Stimulated activated CD8-positive, alpha-beta memory T cell treated with anti-CD3 and anti-CD28 coated beads, Interleukin-4, amount 100 ng/mL, for 1 hour (primary cell): Measurements from ENCODE around the gene NBEA.

Experiments
- DNase-seq, 2 donors: peaks; one replicate each; pipeline ENCODE4 v3.0.0-alpha.2; 2020; ENCODE audit warnings: low read depth in 2 of 2, low spot score in 1 of 2

Gene NBEA

DNA sequence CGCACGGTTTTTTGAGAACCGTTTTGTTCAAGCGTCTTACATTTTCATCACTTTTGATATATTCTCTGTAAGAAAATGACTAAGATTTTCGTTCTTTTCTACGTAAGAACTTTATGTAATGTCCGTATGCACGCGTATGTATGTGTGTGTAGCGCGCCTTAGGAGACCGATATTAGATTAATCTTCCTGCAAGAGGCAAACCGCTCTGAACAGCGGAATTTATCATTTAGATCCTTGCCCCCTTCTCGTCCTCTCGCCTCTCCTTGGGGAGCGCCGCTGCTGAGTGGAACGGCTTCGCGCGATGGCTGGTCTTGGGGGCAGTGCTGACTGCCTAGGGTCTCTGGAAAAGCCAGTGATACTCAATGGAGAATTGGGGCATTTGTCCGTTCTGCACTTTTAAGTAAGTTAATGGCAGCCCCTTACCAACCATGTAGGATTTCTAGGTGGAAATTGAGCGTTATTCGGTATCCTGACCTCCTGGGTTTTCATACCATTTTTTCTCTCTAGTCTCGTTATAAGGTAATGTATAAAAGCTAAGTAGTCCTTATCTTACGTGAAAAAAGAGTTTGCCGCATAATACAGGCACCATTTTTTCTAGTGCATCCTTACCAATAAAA lies 529.7 kb downstream of the NBEA start:
- no peak for DNase-seq

DNA sequence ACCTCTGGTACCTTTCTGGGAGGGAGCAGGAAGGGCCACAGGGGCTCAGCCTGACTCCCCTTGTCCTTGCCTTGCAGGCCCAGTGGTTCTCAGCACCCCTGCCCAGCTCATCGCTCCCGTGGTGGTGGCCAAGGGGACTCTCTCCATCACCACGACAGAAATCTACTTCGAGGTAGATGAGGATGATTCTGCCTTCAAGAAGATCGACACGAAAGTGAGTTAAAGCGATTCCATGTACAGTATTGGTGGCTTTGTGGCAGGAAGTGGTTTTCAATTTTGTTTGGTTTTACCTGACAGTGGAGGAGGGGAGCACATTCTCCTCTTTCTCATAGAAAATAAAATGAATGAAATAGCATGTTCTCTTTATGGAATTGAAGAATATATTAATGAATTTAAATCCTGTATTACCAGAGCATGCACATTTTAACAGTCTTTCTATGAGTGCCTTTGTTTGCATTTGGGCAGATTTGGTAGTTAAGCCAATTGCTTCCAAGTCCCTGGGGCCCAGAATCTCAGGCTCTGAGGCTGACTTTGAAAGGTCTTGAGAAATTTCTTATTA lies 530.3 kb downstream of the NBEA start:
- DNase-seq = no peak

DNA sequence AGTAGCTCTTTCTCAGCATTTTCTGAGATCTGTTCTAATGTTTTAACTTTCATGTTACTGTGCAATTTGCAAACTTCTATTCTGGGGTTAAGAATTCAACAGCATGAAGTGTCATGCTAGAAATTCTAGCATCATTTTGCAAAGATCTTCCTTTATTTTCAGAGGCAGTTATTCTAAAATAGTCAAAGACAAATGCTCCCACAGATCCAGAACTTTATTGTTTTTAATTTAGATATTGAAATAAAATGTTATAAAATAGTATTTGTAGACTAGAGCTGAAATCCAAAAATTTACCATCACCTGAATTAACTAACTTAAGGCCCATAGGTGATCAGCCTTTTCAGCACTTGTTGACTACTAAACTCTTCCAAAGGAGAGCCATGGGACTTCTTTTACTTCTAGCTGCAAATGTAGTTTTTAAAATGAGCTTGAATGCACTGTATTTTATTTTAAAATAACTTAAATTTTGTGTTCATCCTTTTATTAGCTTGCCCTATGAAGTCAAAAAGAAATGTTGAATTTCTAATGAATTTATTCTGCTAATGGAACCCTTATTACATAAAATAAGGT lies 531.2 kb downstream of the NBEA start:
- no peak for DNase-seq

DNA sequence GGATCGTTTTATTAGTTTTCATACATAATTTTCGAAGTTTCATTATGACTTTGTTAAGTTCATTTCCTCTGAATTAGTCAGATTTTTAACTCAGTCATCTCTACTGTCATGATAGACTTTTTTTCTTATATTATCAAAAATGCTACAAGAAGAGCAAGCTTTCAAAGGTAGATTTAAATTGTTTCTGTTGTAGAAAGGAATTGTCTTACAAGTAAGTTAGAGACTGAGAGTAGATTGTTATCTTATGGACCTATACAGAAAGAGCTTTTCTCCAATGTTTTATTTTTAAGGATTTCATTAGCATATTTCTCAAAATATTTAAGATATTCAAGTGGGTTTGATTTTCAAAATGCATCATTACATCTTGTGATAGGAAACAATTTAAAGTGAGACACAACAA lies 531.7 kb downstream of the NBEA start:
- DNase-seq = no peak

DNA sequence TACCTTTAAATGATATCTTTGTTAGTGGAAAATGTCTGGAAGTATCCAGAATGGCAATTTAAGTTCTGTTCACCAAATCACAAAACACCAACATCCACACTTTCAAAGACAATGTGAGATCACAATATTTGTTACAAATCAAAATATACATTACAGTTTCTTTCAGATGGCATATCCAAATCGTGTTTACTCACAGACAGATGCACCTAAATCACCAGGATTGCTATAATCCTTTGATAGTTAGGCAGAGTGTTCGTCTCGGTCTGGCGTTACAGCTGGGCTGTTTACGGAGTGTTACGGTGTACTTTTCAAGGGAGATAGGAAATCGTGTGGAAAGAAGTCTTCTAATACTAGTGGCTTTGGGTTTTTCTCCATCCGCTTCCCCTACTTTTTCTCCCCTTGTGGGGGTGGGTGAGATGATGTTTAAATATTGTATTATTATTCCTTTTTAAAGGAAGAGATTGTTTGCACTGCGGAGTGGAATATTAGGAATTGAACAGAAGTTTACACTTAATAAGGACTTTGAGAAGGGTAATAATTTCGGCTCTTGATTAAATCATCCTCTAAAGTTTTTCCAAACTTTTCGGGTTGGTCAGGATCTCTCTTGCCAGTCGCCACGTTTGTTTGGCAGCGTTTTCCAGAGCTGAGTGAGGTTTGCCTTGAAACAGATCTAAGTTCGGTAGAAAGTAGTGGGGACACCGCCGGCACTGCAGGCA lies 532.6 kb downstream of the NBEA start:
- no peak for DNase-seq

DNA sequence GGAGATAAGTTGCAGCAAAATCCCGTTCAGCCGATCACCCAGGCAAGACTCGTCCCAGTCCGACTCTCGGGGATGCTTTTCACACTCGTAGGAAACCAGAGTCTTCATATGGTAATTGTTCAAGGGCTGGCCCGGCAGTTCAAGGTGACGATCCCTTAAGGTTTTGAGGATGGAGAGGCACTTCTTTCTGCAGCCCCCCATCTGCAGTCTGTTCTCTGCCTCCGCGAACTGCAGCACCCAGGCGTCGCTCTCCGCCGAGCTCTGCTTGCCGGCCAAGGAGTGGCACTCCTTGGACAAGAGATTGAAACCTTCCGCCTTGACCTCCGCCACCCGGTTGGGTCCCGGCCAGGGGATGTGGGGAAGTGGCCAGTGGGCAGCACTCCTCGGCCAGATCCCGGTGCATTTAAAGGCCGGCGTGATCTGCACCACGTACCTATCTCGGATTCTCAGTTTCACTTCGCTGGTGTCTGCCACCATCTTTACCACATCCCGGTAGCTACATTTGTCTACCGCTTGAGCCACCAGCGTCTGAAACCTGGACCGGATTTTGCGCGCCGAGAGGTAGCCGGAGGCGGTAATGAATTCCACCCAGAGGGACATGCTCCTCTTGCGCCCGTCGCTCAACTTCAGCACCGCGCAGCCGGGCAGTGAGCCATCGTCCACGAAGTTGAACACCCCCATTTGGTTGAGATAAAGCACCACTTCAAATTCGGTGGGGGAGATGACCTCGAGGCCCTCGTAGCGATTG lies 533.3 kb downstream of the NBEA start:
- DNase-seq = no peak

DNA sequence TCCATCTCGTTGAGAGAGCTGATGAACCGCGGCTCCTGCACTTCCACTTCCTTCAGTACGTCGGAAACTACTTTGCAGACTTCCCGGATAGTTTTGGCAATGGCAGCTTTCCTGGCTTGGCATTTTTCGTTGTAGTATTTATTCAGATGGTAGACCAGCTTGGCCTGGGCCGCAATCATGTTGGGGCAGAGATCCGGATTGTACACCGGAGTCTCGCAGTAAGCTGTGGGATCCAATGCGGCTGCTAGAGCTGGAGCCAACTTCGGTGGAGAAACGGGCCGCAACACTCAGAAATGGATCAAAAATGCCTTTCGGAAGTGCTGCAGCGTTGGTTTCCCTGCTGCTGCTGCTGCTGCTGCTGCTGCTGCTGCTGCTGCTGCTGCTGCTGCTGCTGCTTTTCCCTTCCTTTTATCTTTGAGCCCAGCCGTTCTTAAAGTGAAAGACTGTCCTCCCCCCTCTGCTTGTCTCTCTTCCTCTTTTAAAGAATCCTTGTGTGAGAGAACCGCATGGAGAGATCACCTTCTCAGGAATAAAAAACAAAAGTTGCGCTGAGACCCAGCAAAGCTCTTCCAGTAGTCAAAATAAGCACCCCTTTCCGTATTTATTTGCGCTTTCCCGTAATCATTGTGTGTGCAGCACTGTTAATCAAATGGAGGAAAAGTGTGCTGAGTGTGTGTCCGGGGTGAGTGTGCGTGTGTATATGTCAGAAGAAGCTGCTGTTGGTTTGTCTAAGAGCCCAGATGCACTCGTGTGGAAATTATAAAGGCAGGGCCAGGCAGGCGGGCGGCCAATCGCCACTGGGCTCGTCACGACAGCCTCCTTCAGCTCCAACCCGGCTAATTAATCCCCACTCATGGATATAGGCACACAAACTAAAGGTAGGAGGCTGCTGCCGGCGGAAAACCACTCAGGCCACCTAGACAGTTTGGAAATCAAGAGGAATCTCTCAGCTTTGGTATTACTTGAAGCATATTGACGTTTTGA lies 534.2 kb downstream of the NBEA start, which contains the start of gene MAB21L1:
Gene MAB21L1, minus strand, starts transcription at position 730 of the 984 bp plus-strand sequence. Its CDS starts 551 bp downstream, at position 179.
- no peak for DNase-seq

DNA sequence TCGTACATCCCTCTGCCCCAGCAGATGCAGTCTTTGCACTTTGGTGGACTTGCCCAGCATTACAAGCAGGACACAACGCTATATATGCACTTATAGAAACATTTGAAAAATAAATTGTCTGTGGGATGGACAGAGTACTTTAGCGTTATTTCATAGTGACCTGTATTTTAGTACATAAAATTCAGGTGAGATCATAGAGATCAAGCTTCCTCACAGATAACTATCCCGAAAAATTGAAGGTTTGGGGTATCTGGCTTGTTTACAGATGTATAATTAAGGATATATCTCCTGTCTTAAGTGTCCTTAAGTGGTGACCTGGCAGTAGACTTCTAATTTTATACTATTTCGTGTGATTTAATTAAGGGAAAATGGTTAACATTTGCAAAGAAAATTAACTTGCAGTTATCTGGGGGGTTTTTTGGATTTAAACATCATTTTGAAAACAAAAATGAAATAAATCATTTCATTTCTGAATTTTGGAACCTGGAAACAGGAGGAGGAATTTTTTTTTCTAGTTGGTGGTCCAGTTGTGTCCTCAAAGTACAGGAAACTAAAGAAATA lies 535.4 kb downstream of the NBEA start:
- DNase-seq = no peak

DNA sequence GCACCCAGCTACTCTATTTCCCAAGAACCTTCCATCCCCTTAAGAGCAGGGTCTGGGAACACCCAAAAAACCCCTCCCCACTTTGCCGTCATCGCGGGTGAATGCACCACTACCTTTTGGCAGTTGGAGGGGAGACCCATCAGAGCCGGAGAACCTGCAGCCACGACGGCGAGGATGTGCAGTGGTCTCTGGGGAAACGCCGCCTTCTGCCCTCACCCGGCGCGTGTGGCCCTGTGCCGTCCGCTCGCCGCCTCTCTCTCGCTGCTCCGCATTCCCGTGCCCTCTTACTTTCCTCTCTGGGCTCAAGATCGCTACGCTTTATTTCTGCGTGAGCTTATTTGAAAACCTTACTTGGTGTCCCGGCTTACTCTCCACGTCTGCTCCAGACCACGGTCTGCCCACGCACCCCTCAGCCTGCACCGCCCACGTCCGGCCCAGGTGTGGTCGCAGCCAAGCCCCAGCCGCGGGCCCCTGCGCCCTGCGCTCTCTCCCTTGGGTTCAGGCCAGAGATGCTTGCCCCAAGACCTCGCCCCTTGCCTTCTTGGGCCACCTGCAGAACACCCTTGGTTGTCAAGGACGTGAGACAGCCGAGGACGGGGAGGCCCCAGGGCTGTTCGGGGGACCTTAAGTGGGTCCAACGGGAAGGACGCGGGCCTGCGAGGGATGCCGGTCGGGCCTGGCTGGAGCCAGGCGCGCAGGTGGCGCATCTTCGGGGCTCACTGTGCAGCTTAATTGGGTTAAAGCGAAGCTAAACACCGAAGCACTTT lies 536.4 kb downstream of the NBEA start:
- no peak for DNase-seq

DNA sequence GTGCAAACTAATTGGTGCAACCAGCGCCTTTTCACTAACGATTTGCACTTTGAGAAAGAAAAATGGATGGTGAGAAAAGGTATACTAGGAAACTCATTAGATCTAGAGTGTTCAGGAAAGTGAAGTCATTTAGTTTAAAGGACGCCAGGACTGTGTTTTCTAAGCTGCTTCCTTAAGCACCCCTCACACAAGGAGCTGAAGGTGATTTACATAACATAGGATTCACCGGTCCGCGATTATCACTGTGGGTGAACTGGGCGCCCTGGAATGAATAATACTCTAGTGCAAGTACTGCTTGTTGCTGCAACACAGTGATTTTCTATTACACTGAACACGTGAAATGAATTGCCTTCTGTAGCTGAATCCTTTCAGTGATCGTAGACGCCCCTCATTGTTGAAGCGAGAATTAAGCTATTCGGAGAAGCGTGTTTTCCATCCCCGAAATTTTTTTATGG lies 537.0 kb downstream of the NBEA start:
- DNase-seq = no peak

DNA sequence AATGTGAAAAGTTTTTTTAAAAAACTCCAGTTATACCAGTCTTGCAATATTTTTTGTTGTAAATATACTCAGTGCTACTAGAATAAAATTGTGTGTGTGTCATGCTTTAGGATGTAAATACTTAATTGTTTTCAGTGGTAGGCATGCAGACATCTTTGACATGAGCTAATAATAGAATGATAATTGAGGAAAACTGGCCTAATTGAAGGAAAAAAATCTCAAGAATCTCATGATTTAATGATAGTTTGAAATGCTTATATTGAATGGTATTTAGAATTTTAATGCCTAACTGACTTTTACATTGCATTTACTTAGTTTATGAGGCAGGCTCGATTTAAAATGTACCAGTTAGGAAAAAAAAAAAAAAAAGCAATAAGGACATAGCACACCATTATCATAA lies 537.6 kb downstream of the NBEA start:
- DNase-seq = no peak

DNA sequence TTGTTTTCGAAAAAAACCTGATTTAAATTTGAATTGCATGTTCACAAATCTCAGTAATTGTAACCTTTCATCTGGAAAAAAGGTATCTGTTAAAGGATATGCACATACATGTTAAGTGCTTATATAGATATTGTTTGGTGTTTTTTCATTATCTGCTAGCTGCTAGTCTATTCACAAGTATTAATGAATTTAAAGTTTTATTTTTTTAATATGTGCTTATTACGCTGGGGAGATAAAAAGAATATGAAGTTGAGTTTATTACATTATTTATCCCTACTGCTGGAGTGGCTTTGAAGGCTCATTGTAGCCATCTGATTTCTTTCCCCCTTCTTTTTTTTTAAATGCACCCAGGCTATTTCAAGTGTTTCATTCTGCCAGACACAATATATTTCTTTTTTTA lies 538.3 kb downstream of the NBEA start:
- DNase-seq = no peak

DNA sequence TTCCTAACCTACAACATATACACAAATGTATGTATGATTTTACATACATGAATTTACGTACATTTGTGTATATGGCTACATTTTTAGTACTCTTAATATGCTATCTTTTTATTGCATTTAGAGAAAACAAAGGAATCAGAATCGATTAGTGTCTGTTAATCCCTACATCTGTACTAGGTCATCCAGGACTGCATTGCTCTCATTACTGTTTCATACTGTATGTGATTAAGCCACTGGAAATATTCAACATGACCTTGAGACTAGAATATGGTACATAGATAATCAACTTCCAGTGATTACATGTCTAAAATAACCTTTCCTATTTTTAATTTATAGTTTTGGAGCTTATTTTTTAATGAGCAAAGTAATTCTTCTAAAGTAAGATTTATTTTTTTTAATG lies 539.7 kb downstream of the NBEA start:
- no peak for DNase-seq

DNA sequence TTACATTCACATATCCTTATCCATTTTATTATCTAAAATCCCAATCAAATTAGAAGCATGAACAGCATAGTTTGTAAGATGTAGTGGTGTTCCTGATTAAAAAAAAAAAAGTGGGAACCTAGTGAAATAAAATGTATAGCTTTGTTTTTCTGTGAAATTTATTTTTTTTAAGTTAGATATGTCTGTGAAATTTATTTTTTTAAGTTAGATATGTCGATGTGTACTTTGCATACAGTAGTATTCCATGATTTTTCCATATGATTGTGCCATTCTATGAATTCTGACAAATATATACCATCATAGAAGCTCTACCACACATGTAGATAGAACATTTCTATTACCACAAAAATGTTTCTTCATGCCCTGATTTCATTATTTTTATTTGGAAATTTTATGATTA lies 540.5 kb downstream of the NBEA start:
- DNase-seq = no peak

DNA sequence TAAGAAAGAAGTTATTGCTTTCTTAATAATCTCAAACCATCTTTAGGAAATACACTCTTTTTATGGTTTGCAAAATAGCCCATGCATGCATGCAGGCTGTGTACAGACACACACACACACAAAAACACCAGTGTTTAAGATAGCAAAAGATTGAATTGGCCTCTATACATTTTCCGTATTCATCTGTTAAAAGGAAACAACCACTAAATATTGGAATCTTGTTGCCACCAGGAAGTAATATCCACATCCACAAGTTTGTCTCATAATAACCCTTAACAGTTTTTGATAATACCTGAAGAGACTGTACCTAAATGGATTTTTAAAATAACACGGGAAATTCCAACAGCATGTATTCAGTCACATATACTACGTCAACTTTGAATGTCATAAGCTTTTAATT lies 541.7 kb downstream of the NBEA start:
- no peak for DNase-seq

DNA sequence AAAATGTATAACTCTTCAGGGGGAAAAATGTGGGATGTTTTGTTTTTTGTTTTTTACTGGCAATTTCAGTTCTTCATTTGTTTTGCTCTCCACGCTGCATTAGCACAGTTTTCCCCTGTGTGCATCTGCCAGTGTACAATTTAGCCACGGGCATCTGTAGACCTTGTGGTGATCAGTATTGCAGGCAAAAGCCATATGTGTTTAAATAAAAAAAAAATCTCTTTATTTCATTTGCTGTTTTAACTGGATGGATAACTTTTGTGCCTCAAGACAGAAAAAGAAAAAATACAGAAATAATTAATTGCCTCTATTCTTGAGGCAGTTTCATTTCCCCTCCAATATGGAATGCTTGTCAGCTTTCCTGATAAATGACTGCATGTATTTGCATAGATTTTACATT lies 542.3 kb downstream of the NBEA start:
- no peak for DNase-seq

DNA sequence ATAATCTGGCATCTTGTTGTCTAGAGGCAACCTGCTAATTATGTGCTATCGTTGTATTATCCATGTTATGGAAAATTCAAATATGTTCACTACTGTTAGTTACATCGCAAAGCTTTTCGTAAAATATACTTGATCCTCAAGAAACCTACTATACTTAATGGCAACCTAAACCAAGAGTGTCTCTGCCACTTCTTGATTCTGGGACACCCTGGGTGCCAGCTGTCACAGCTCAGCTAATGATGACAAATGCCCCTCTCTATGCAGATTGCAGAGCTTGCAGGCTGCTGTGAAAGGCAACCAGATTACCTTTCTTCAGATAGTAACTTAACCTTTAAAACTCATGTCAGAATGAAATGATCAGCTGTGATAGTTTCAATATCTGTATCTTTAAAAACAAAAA lies 543.4 kb downstream of the NBEA start:
- no peak for DNase-seq

DNA sequence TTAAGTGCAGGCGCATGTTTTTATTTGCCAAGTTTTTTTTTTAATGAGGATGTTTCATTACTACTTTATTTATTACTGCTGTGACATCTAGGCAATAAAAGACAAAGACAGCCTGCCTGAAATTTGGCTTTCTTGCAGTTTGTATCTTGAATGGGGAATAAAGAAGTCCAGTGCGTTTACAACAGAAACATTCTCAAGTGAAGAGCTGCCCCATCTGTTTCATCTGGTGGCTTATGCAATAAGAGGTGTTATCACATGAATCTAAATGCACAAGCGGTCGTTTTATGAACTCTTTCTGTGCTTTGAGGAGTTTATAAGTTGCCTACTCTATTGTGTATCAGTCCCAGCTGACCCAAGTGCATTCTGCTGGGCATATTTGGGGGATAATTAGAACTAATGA lies 547.0 kb downstream of the NBEA start:
- DNase-seq = no peak

DNA sequence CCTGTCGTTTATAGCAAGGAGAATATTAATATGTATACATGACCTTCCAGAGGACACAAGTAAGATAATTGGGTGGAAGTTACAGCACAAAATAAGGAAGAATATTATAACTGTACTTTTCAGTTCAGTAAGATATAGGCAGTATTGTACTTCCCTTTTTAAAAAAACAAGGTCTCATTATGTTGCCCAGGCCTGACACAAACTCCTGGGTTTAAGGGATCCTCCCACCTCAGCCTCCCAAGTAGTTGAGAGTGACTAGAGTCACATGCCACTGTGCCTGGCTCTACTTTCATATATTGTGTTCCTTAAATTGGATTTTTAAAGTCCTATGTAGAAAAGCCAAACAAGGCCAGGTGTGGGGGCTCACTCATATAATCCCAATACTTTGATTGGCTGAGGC lies 553.9 kb downstream of the NBEA start:
- no peak for DNase-seq
